GM20431 (cell line): ENCODE data around the gene SHC2.
"Not testable (repeated sequence)": the region's sequence is repeated elsewhere in the genome, so short reads cannot be mapped to it uniquely, and the experiment has no call there.

Experiments used
- in situ Hi-C: fragments of 300-500 bp; cut with MseI, MboI; formaldehyde crosslinking; loops from one replicate; pipeline ENCODE4 v1.15.0; 2020; ENCODE audit warnings: low sequenced_read_pairs; ENCODE audit not compliant: unreplicated experiment

The SHC2 gene

GRCh38 chr19:411121-411722, 49.6 kb downstream of the SHC2 start:
- in situ Hi-C loops, result not testable (repeated sequence)

GRCh38 chr19:410243-410781, 50.5 kb downstream of the SHC2 start:
- in situ Hi-C loops, result no loop called here

- in situ Hi-C loops, result no loop called here
These were observed 51.2 kb downstream of the SHC2 start for GRCh38 chr19:409516-410242.

- in situ Hi-C loops, result no loop called here
These were observed 51.8 kb downstream of the SHC2 start, which contains the start of gene C2CD4C for GRCh38 chr19:408902-409515. C2CD4C (minus strand) TSS chr19:409147; CDS start chr19:408361, 786 bp downstream.

- in situ Hi-C loops, result no loop called here
These were observed 52.4 kb downstream of the SHC2 start for GRCh38 chr19:408441-408901.

- in situ Hi-C loops, result no loop called here
These were observed 53.1 kb downstream of the SHC2 start for GRCh38 chr19:407511-408440.

- in situ Hi-C loops, result no loop called here
These were observed 53.8 kb downstream of the SHC2 start for GRCh38 chr19:406971-407510.

GRCh38 chr19:406135-406781, 54.6 kb downstream of the SHC2 start:
- in situ Hi-C loops, result no loop called here

- in situ Hi-C loops, result no loop called here
These were observed 55.5 kb downstream of the SHC2 start for GRCh38 chr19:405121-405965.

- in situ Hi-C loops, result no loop called here
These were observed 57.4 kb downstream of the SHC2 start for GRCh38 chr19:403221-404027.

- in situ Hi-C loops, result no loop called here
These were observed 58.0 kb downstream of the SHC2 start for GRCh38 chr19:402786-403185.

- in situ Hi-C loops, result no loop called here
These were observed 58.8 kb downstream of the SHC2 start for GRCh38 chr19:401866-402511.

GRCh38 chr19:400976-401865, 59.6 kb downstream of the SHC2 start:
- in situ Hi-C loops, result no loop called here

GRCh38 chr19:399370-399769, 61.5 kb downstream of the SHC2 start:
- in situ Hi-C loops, result no loop called here

GRCh38 chr19:398719-399118, 62.1 kb downstream of the SHC2 start:
- in situ Hi-C loops, result no loop called here
